ENCODE results near the gene ENTPD8.

ENTPD8 gene

DNA sequence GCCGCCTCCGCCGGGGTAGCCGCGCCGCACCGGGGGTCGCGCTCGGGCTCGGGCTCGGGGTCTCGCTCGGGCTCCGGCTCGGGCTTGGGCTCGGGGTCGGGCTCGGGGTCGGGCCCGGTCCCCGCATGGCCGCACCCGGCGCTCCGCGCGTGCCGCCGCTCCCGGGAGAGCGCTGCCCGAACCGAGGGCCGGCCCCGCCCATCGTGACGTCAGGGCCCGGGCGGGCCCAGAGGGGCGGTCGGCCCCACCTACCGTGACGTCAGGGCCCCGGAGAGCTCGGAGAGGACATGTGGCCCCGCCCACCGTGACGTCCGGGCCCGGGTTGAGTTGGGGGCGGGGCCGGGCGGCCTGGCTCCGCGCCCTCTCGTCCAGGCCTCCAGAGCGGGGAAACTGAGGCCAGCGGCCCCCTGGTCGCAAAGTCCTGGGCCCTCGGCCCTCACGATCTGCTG lies 18.0 kb upstream of the ENTPD8 start, which contains the start of gene NSMF:
NSMF (minus strand) TSS at position 183 of the 449 bp plus-strand sequence. CDS start 232 bp downstream, outside the sequence.
- Histone ChIP-seq H3K9me3 (ENCODE audit: insufficient read depth, low read length) (no peaks in the 10 kb centered on the region), H3K36me3 (ENCODE audit: insufficient read depth, insufficient read length, low read length) (peaks cover 40% of the 10 kb centered on the region), H3K4me3 (ENCODE audit: insufficient read length, low read depth) (peak within 1 kb of the TSS; percentile 79), H3K27me3 (ENCODE audit: insufficient read depth, insufficient read length) (peaks cover 20% of the 10 kb centered on the region), H3K9ac (ENCODE audit: insufficient read length, low read depth) (peak within 1 kb of the TSS; percentile 92), H3K4me1 (ENCODE audit: insufficient read depth, insufficient read length) (peaks cover 43% of the 10 kb centered on the region)
- DNase-seq (ENCODE audit: low read depth, low spot score), result peak; percentile 83
- no peak for TF ChIP-seq SUZ12 (IDR thresholded peaks at IDR 0.05; ENCODE audit: extremely low read depth, insufficient read depth, insufficient read length)
- TF ChIP-seq YY1 (IDR thresholded peaks at IDR 0.05; ENCODE audit: insufficient read depth, insufficient read length), result no peak
- no peak for TF ChIP-seq ZNF274 (IDR thresholded peaks at IDR 0.05; ENCODE audit: low read depth, low read length)

DNA sequence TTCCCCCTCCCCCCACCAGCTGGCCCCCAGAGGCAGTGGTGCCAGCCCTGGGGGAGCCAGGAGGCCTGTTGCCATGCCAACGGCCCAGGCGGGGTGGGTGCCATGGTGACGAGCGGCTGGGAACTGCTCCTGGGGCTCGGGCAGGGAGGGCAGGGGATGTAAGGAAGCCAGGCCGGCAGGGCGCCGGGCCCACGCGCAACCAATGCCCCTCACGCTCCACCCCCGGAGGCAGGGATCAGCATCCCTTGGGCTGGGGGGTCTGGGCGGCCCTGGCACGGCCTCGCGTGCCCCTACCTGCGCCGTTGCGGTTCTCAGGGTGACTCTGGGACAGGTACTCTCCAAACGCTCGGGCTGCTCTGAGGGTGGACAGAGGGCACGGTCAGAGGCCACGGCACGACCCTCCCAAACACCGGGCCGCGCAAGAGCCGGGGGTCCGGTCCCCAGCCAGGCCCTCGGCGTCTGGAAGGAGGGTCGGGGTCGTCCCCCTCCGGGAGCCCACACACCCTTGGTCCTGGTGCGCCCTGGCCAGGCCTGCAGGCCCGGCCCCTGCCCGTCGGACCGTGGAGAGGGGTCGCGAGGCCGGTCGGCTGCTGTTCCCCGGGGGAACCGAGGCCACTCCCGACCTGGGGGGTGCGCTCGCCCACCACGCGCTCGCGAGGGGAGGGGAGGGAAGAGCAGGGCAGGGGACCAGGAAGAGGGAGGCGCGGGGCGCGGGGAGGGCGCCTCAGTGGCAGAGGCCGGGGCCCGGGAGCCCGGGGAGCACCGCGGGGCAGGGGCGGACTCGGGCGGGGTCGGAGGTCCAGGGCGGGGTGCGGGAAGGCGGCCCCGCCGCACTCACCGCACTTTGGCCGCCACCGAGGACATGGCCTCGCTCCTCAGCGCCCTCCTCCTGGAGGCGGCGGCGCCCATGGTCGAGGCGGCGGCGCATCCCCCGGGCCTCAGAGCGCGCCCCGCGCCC lies 17.3 kb upstream of the ENTPD8 start:
- peak overlapping the region; percentile 79 for H3K4me3 ChIP-seq (ENCODE audit: insufficient read length, low read depth)
- peaks cover 45% of the 10 kb centered on the region for H3K4me1 ChIP-seq (ENCODE audit: insufficient read depth, insufficient read length)
- H3K27me3 ChIP-seq (ENCODE audit: insufficient read depth, insufficient read length), result peaks cover 20% of the 10 kb centered on the region
- peak overlapping the region; percentile 92 for H3K9ac ChIP-seq (ENCODE audit: insufficient read length, low read depth)
- no peaks in the 10 kb centered on the region for H3K9me3 ChIP-seq (ENCODE audit: insufficient read depth, low read length)
- TF ChIP-seq SUZ12 (IDR thresholded peaks at IDR 0.05; ENCODE audit: extremely low read depth, insufficient read depth, insufficient read length), result no peak
- no peak for TF ChIP-seq YY1 (IDR thresholded peaks at IDR 0.05; ENCODE audit: insufficient read depth, insufficient read length)
- TF ChIP-seq ZNF274 (IDR thresholded peaks at IDR 0.05; ENCODE audit: low read depth, low read length), result no peak
- no peak for DNase-seq (ENCODE audit: low read depth, low spot score)
- peaks cover 40% of the 10 kb centered on the region for H3K36me3 ChIP-seq (ENCODE audit: insufficient read depth, insufficient read length, low read length)

DNA sequence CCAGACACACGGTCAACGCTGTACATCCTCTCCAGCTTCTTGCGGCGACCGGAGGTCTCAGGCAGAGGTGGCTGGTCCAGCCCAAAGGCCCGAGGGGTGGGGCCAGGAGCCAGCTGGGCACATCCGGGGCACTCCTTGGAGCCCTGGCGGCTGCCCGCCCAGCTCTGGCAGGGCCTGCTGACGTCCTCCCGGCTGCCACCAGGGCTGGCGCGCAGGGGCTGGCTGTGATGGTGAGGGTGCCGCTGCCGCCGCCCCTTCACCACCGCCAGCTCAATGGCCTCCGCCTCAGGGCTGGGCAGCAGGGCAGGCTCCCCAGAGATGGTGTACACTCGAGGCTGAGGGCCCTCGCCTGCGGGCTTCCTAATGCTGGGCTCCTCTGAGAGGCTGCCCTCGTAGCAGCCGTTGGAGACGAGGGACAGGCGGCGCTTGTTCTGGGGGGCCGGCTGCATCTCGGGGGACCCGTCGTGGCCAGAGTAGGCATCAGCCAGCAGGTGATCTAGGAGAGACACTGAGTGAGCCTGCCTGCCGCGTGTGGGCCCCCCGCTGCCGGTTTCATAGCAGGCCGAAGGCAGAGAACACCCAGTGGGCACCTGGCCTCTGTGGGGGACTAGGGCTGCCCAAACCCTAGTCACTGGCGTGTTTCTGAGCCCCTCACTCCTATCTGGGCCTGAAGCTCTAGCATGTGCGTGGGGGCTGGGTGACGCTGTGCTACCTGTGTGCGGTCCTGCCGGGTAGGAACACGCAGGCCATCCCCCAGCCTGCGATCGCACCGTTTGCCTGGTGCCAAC lies 16.4 kb upstream of the ENTPD8 start:
- DNase-seq (ENCODE audit: low read depth, low spot score), result no peak
- H3K9ac ChIP-seq (ENCODE audit: insufficient read length, low read depth), result peak overlapping the region; percentile 22

DNA sequence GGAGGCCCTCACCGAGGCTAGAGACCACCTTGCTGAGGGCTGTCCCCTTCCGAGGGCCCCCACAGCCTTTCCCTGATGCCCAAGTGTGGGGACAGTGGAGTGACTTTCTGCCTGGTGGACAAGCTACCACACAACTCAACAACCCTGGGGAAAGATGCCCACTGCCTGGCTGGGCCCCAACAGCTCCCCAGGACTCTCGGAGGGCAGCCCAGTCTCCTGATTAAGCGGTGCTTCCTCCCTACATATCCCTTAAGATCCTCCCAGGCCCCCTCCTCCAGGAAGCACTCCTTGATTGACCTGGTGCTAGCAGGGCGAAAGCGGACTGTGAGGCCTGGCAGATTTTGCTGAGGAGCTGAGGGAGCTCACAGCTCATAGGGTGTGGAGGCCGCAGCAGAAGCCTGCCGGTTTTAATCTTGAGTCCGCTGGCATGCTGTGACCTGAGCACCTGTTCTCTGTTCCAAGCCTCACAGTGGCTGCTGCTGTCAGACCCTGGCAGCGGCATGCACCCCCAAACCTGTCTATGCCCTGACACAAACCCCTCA lies 15.8 kb upstream of the ENTPD8 start:
- H3K9me3 ChIP-seq (ENCODE audit: insufficient read depth, low read length), result no peaks in the 10 kb centered on the region
- TF ChIP-seq SUZ12 (IDR thresholded peaks at IDR 0.05; ENCODE audit: extremely low read depth, insufficient read depth, insufficient read length) (no peak), YY1 (IDR thresholded peaks at IDR 0.05; ENCODE audit: insufficient read depth, insufficient read length) (no peak), ZNF274 (IDR thresholded peaks at IDR 0.05; ENCODE audit: low read depth, low read length) (no peak)
- peaks cover 6% of the 10 kb centered on the region for H3K27me3 ChIP-seq (ENCODE audit: insufficient read depth, insufficient read length)
- H3K36me3 ChIP-seq (ENCODE audit: insufficient read depth, insufficient read length, low read length), result peaks cover 53% of the 10 kb centered on the region
- no peak overlapping the region for H3K4me3 ChIP-seq (ENCODE audit: insufficient read length, low read depth)
- peaks cover 53% of the 10 kb centered on the region for H3K4me1 ChIP-seq (ENCODE audit: insufficient read depth, insufficient read length)
- peak overlapping the region; percentile 22 for H3K9ac ChIP-seq (ENCODE audit: insufficient read length, low read depth)
- no peak for DNase-seq (ENCODE audit: low read depth, low spot score)

More for the DNA sequence above, 16.4 kb upstream of the ENTPD8 start:
- Histone ChIP-seq H3K9me3 (ENCODE audit: insufficient read depth, low read length) (no peaks in the 10 kb centered on the region), H3K27me3 (ENCODE audit: insufficient read depth, insufficient read length) (peaks cover 13% of the 10 kb centered on the region), H3K36me3 (ENCODE audit: insufficient read depth, insufficient read length, low read length) (peaks cover 47% of the 10 kb centered on the region), H3K4me3 (ENCODE audit: insufficient read length, low read depth) (peak overlapping the region; percentile 79), H3K4me1 (ENCODE audit: insufficient read depth, insufficient read length) (peaks cover 53% of the 10 kb centered on the region)
- TF ChIP-seq SUZ12 (IDR thresholded peaks at IDR 0.05; ENCODE audit: extremely low read depth, insufficient read depth, insufficient read length), result no peak

DNA sequence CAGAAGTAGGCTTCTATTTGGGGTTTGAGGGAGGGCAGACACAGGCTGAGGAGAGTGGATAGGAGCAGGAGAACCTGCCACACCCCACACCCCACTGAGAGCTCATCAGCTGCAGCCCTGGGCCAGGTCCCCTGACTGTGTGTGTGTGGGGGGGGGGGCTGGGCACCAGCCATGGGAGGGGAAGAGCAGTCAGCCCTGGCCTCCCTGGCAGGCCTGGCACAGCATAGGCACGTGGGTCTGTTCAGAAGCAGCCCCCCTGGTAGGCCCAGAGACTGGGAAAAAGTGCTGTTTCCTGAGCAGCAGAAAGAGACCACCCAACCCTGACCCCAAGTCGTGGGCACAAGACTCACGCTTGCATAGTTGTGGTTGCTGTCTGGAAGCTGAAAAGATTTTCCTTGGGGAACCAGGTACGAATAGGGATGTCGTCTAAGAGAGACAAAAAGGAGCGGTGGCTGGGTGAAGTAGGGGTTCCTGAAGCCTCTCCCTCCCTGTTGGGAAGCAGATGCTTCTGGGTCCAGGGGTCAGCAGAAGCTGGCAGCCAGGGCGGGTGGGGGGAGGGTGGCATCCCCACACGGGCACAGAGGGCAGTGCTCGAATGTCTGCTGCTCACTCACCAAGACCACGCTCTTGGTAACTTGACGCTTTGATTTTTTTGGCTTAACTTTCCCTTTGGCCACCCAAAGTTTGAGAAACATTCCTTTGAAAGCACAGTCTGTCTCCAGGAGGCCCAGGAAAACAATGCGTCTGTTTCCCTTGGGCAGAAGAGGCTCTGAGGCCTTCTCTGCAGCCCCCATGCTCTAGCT lies 15.1 kb upstream of the ENTPD8 start:
- no peak for TF ChIP-seq YY1 (IDR thresholded peaks at IDR 0.05; ENCODE audit: insufficient read depth, insufficient read length)
- no peak for TF ChIP-seq SUZ12 (IDR thresholded peaks at IDR 0.05; ENCODE audit: extremely low read depth, insufficient read depth, insufficient read length)
- no peak for TF ChIP-seq ZNF274 (IDR thresholded peaks at IDR 0.05; ENCODE audit: low read depth, low read length)
- Histone ChIP-seq H3K36me3 (ENCODE audit: insufficient read depth, insufficient read length, low read length) (peaks cover 56% of the 10 kb centered on the region), H3K4me3 (ENCODE audit: insufficient read length, low read depth) (no peak overlapping the region), H3K27me3 (ENCODE audit: insufficient read depth, insufficient read length) (peaks cover 5% of the 10 kb centered on the region), H3K9ac (ENCODE audit: insufficient read length, low read depth) (no peak overlapping the region), H3K9me3 (ENCODE audit: insufficient read depth, low read length) (no peaks in the 10 kb centered on the region), H3K4me1 (ENCODE audit: insufficient read depth, insufficient read length) (peaks cover 52% of the 10 kb centered on the region)
- DNase-seq (ENCODE audit: low read depth, low spot score), result no peak

DNA sequence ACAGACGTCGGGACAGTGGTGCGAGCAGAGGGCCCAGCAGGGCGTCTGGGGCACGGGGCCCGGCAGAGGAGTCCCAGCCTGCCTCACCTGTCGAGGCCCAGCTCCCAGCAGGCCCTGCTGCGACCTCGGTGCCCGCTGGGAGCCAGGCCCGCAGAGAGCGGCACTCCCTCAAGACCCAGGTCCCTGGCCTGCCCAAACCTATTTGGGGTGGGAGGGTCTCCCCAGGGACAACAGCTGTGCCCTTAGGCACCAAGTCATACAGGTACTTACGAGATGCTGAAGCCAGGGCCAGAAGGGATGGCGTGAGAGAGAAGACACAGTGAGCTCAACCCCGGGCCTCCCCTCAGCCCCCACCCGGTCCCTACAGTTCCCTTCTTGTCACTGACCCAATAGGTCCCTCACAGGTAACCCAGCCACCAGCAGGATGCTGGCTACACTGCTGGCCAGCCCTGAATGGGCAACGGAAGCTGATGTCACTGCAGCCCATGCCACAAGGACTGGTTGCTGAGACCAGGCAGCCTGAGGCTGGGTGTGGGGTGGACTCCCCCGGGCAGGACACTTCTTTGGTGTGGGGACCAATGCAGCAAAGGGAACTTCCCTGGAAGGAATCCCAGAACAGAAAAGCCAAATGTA lies 14.3 kb upstream of the ENTPD8 start:
- H3K9ac ChIP-seq (ENCODE audit: insufficient read length, low read depth), result peak overlapping the region; percentile 72
- DNase-seq (ENCODE audit: low read depth, low spot score), result no peak
- no peaks in the 10 kb centered on the region for H3K9me3 ChIP-seq (ENCODE audit: insufficient read depth, low read length)
- peaks cover 2% of the 10 kb centered on the region for H3K27me3 ChIP-seq (ENCODE audit: insufficient read depth, insufficient read length)
- TF ChIP-seq ZNF274 (IDR thresholded peaks at IDR 0.05; ENCODE audit: low read depth, low read length) (no peak), SUZ12 (IDR thresholded peaks at IDR 0.05; ENCODE audit: extremely low read depth, insufficient read depth, insufficient read length) (no peak), YY1 (IDR thresholded peaks at IDR 0.05; ENCODE audit: insufficient read depth, insufficient read length) (no peak)
- peaks cover 52% of the 10 kb centered on the region for H3K4me1 ChIP-seq (ENCODE audit: insufficient read depth, insufficient read length)
- no peak overlapping the region for H3K4me3 ChIP-seq (ENCODE audit: insufficient read length, low read depth)
- H3K36me3 ChIP-seq (ENCODE audit: insufficient read depth, insufficient read length, low read length), result peaks cover 56% of the 10 kb centered on the region
